Right ventricle myocardium inferior (tissue), 1 donor: ENCODE data around the gene OR5I1. TPM values are rescaled to one million over a fixed set of nuclear protein-coding genes. Genes with fewer than 3 reads are reported as not detected.
"Not testable (repeated sequence)": the region's sequence is repeated elsewhere in the genome, so short reads cannot be mapped to it uniquely, and the experiment has no call there.

Experiments used
- ATAC-seq: fragments of 200-7000 bp; cut with Tn5 transposase; one replicate; pipeline ENCODE4 v1.9.1; 2020; ENCODE audit warnings: mild to moderate bottlenecking, moderate library complexity
- DNase-seq: peaks from one replicate; pipeline ENCODE4 v3.0.0; 2021; ENCODE audit errors: missing footprints
- intact Hi-C: fragments of 100-400 bp; cut with DNase I; formaldehyde crosslinking; loops from one replicate; pipeline ENCODE4 v1.11.0; 2022
- long read RNA-seq: library from polyadenylated mRNA; unstranded; transcript quantifications from one replicate; pipeline ENCODE4 v2.0.0, GENCODE V29; 2021
- total RNA-seq: library from RNA; stranded (reverse); fragmentation: NEBNext Ultra II Directional; extraction: Animal tissue kit (Norgen Biotek cat#: 25700); gene quantifications from one replicate; pipeline ENCODE4 v1.2.1, GENCODE V29; 2021
- donor health status: DM: no; HTN: yes; CAD: no; lungs with severe emphysema.

The OR5I1 gene
- not detected for total RNA-seq
- long read RNA-seq = 0 reads

GRCh38 chr11:55936300-55936699 is at the start of gene OR5I1:
Gene OR5I1 (minus strand): TSS chr11:55936400. CDS start chr11:55936400, 0 bp downstream.
- intact Hi-C loops = no loop called here
- ATAC-seq = no peak

DNA sequence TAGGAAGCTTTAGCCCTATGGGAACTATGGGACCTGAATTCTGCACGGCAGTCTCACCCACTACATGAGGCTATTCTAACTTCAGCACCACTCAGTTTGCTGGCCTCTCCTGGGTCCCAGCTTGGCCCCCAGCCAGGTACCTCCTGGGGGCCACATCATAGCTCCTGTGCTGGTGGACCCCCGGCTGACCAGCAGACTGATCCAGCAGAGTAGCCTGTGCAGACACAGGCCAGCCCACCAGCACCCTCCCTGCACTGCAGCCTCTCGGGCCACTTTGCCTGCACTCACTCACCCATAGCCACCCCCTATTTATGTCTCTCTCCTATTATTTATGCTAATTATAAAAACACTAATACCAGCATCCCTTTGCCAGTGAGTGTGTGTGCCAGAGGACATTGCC is 34.7 kb upstream of the OR5I1 start:
- DNase-seq = no peak
- intact Hi-C loops = no loop called here
- no peak for ATAC-seq

More at GRCh38 chr11:55936300-55936699, at the start of gene OR5I1:
- DNase-seq = no peak

DNA sequence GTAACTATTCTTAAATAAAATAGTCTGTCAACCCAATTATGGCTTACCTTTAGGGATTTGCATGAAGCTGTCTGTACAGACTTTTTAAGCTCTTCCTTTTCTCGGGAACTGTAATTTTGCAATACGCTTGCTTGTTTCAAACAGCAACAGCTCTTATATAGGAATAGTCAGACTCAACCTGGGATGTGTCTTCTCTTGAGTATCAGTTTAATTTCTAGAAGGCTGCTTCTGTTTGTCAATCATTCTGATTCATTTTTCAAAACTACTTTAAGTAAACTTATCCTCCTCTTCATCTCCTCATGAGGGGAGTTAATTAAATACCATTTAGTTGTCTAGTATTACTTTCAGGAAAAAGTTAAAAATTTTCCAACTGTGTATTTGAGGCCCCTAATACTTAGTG is 33.6 kb upstream of the OR5I1 start, which contains the start of gene OR10AG1:
Gene OR10AG1 (minus strand): TSS at position 101 of the 400 bp plus-strand sequence. CDS start 38 bp downstream, at position 63.
- DNase-seq (no peak), ATAC-seq (no peak)
- intact Hi-C loops = no loop called here

- intact Hi-C loops = no loop called here
- DNase-seq (no peak), ATAC-seq (no peak)
Measured at GRCh38 chr11:55967914-55968313, 31.7 kb upstream of the OR5I1 start.

DNA sequence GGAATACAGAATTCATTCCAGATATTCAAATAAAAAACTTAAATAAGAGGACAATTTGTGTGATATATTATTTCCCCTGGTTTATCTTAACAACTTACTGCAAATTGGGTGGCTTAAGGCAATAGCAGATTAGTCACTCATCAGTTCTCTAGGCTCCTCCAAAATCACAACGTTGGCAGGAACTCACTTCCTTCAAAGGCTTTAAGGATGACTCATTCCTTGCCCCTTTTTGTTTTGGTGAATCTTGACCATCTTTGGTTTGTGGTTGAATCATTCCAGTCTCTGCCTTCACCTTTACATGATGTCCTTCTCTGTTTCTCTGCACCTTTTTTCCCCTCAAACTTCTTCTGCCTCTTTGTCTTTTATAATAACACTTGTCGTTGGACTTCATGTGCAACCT is 30.2 kb upstream of the OR5I1 start:
- intact Hi-C loops = no loop called here
- ATAC-seq (no peak), DNase-seq (no peak)

GRCh38 chr11:55956521-55956920 is 20.3 kb upstream of the OR5I1 start:
- no peak for ATAC-seq
- no peak for DNase-seq
- intact Hi-C loops = no loop called here

- intact Hi-C loops = loop anchor here (10.0 kb wide), 1 partner anchor 835 kb away; no protein-coding TSS in a partner anchor
- DNase-seq (no peak), ATAC-seq (no peak)
Measured at GRCh38 chr11:55949330-55949729, 13.1 kb upstream of the OR5I1 start.

- intact Hi-C loops = loop anchor here (10.0 kb wide), 1 partner anchor 842 kb away; no protein-coding TSS in a partner anchor
- DNase-seq (no peak), ATAC-seq (no peak)
Measured at GRCh38 chr11:55942785-55943392, 6.7 kb upstream of the OR5I1 start.

- no peak for ATAC-seq
- no peak for DNase-seq
- intact Hi-C loops = no loop called here
Measured at GRCh38 chr11:55920537-55920936, 15.7 kb downstream of the OR5I1 start.

GRCh38 chr11:55914482-55914881 is 21.7 kb downstream of the OR5I1 start, which contains the start of gene OR5W2:
Gene OR5W2 (minus strand): TSS chr11:55914582. CDS start chr11:55914582, 0 bp downstream.
- intact Hi-C loops = no loop called here
- ATAC-seq (no peak), DNase-seq (no peak)

GRCh38 chr11:55902308-55902707 is 33.9 kb downstream of the OR5I1 start:
- no peak for DNase-seq
- intact Hi-C loops = no loop called here
- ATAC-seq = no peak

DNA sequence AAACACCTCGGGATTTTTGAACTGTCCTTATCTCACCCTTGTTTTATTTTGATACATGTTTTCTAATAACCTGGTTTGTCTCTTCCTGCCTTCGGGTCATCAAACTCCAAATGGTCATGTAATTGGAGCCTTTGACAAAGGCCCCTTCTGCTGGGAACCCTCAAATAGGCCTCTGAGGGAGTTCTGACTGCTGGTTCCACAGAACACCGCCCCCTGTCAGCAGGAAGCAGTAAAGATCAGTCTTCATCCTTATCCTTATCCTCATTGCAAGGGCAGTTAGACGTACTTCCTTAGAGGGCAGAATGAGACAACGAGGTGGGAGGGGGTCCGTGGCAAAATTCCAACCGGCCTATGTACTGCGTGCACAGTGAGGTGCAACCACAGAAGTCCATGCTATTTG is 41.0 kb downstream of the OR5I1 start:
- intact Hi-C loops = no loop called here
- ATAC-seq (no peak), DNase-seq (no peak)

DNA sequence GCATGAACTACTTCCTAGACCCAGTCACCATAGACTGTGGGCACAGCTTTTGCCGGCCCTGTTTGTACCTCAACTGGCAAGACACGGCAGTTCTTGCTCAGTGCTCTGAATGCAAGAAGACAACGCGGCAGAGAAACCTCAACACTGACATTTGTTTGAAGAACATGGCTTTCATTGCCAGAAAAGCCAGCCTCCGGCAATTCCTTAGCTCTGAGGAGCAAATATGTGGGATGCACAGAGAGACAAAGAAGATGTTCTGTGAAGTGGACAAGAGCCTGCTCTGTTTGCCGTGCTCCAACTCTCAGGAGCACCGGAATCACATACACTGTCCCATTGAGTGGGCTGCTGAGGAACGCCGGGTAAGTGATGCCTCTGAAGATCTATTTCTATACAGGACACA is 50.7 kb downstream of the OR5I1 start:
- intact Hi-C loops, DNase-seq, ATAC-seq: not testable (repeated sequence)

Other genes starting within 250 kb of the OR5I1 start
- not detected for gene OR5D13, start 163.0 kb downstream of the OR5I1 start, total RNA-seq
- not detected for gene OR5D14, start 140.8 kb downstream of the OR5I1 start, total RNA-seq
- gene OR5L1, start 125.0 kb downstream of the OR5I1 start, total RNA-seq = not detected
- not detected for gene OR5D18, start 116.8 kb downstream of the OR5I1 start, total RNA-seq
- not detected for gene OR5L2, start 109.2 kb downstream of the OR5I1 start, total RNA-seq
- gene OR5D16, start 97.6 kb downstream of the OR5I1 start, total RNA-seq = not detected
- not detected for gene TRIM51, start 53.1 kb downstream of the OR5I1 start, total RNA-seq
- not detected for gene OR5W2, start 21.8 kb downstream of the OR5I1 start, total RNA-seq
- gene OR10AG1, start 33.5 kb upstream of the OR5I1 start, total RNA-seq = not detected
- gene OR5F1, start 58.2 kb upstream of the OR5I1 start, total RNA-seq = not detected
- gene OR5AS1, start 91.3 kb upstream of the OR5I1 start, total RNA-seq = not detected
- not detected for gene OR8I2, start 156.9 kb upstream of the OR5I1 start, total RNA-seq
- gene OR8H2, start 167.3 kb upstream of the OR5I1 start, total RNA-seq = not detected
- gene OR8H3, start 186.0 kb upstream of the OR5I1 start, total RNA-seq = not detected
- gene OR8J3, start 203.8 kb upstream of the OR5I1 start, total RNA-seq = not detected
- gene OR8K5, start 223.9 kb upstream of the OR5I1 start, total RNA-seq = not detected
- gene OR5J2, start 240.2 kb upstream of the OR5I1 start, total RNA-seq = not detected